GM19328 (cell line): ENCODE results near the gene FLOT1.
A peak's percentile ranks its signal among the peaks of the same experiment; 100 is the strongest.
"Not testable (repeated sequence)": the region's sequence is repeated elsewhere in the genome, so short reads cannot be mapped to it uniquely, and the experiment has no call there.

ENCODE experiments used
- ATAC-seq: cut with Tn5 transposase; IDR thresholded peaks from one replicate; pipeline ENCODE4 v1.9.1; 2021; ENCODE audit warnings: mild to moderate bottlenecking, moderate library complexity; ENCODE audit not compliant: unreplicated experiment

Gene FLOT1

DNA sequence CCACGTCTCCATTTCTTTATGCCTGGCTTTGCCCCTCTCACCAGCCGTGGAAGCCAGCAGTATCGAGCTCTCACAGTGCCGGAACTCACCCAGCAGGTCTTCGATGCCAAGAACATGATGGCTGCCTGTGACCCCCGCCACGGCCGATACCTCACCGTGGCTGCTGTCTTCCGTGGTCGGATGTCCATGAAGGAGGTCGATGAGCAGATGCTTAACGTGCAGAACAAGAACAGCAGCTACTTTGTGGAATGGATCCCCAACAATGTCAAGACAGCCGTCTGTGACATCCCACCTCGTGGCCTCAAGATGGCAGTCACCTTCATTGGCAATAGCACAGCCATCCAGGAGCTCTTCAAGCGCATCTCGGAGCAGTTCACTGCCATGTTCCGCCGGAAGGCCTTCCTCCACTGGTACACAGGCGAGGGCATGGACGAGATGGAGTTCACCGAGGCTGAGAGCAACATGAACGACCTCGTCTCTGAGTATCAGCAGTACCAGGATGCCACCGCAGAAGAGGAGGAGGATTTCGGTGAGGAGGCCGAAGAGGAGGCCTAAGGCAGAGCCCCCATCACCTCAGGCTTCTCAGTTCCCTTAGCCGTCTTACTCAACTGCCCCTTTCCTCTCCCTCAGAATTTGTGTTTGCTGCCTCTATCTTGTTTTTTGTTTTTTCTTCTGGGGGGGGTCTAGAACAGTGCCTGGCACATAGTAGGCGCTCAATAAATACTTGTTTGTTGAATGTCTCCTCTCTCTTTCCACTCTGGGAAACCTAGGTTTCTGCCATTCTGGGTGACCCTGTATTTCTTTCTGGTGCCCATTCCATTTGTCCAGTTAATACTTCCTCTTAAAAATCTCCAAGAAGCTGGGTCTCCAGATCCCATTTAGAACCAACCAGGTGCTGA lies 18.4 kb downstream of the FLOT1 start:
- ATAC-seq = not testable (repeated sequence)

DNA sequence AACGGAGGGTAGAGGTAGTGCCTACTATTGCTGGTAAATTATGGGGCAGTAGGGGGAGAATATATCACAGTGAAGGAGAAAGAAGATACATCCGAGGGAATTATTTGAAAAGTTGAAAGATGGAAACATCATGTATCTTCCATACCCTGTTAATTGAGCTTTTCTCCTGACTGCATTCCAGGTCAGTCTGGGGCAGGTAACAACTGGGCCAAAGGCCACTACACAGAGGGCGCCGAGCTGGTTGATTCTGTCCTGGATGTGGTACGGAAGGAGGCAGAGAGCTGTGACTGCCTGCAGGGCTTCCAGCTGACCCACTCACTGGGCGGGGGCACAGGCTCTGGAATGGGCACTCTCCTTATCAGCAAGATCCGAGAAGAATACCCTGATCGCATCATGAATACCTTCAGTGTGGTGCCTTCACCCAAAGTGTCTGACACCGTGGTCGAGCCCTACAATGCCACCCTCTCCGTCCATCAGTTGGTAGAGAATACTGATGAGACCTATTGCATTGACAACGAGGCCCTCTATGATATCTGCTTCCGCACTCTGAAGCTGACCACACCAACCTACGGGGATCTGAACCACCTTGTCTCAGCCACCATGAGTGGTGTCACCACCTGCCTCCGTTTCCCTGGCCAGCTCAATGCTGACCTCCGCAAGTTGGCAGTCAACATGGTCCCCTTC lies 19.2 kb downstream of the FLOT1 start:
- ATAC-seq = not testable (repeated sequence)

DNA sequence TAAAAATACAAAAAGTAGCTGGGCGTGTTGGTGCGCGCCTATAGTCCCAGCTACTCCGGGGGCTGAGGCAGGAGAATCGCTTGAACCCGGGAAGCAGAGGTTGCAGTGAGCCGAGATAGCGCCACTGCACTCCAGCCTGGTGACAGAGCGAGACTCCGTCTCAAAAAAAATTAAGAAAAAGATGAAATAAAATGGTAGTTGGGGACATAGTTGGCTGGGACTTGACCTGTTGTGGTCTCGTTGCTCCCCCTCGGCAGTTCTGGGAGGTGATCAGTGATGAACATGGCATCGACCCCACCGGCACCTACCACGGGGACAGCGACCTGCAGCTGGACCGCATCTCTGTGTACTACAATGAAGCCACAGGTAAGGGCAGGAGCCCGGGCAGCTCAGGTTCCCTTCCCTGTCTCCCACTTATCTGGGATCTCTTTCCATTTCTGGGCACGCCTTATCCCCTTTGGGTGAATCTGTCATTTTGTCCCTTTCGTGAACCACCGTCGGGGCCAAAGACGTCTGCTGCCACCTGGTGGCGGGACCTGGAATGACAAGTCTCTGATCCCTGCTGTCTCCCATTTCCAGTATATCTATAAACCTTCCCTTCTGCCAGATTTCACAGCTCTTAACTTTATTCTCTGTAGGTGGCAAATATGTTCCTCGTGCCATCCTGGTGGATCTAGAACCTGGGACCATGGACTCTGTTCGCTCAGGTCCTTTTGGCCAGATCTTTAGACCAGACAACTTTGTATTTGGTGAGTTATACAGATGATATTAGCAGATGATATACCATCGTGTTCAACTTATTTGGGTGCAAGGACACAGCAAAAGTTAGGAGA lies 20.0 kb downstream of the FLOT1 start:
- no peak for ATAC-seq

DNA sequence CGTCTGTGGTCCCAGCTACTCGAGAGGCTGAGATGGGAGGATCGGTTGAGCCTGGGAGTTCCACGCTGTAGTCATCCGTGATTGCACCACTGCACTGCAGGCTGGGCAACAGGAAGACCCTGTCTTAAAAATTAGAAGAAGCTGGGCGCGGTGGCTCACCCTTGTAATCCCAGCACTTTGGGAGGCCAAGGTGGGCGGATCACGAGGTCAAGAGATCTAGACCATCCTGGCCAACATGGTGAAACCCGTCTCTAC lies 20.5 kb downstream of the FLOT1 start:
- not testable (repeated sequence) for ATAC-seq

GRCh38 chr6:30721198-30722024 lies 21.1 kb downstream of the FLOT1 start:
- ATAC-seq = peak; percentile 30

- no peak for ATAC-seq
These were observed 21.7 kb downstream of the FLOT1 start for GRCh38 chr6:30720738-30721197.

DNA sequence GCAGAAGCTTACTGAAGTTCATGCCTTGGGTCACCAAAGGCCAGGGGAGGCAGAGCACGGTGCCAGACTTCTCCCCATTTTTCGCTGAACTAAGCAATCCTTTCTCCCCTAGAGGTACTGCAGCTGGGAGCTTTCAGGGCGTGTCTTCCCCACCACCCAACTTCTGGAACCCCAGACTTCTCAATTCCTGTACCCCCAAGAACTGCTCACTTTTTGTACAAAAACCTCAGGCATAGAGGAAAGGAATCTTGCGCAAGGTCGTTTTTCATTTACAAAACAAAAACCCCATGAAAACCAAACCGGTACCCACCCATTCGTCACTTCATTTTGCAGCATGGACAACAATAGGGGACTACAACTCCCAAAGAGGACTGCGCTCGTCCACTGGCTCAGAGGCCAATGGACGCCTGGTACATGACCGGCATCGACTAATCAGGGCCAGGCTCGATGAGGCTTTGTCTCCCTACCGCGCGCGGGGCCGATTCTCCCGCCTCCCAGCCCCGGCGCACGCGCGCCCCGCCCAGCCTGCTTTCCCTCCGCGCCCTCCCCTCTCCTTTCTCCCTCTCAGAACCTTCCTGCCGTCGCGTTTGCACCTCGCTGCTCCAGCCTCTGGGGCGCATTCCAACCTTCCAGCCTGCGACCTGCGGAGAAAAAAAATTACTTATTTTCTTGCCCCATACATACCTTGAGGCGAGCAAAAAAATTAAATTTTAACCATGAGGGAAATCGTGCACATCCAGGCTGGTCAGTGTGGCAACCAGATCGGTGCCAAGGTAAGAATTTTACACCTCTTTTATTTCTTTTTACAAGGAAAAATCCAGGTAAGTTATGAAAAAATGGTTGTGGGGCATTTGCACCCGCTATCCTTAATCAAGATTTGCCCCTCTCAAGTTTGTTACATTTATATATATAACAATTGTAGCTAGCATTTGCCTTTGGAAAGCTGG lies 22.4 kb downstream of the FLOT1 start, which contains the start of gene TUBB:
TUBB (plus strand) TSS at position 562 of the 947 bp plus-strand sequence; CDS start at position 717, 155 bp downstream.
- peak; percentile 40 for ATAC-seq

DNA sequence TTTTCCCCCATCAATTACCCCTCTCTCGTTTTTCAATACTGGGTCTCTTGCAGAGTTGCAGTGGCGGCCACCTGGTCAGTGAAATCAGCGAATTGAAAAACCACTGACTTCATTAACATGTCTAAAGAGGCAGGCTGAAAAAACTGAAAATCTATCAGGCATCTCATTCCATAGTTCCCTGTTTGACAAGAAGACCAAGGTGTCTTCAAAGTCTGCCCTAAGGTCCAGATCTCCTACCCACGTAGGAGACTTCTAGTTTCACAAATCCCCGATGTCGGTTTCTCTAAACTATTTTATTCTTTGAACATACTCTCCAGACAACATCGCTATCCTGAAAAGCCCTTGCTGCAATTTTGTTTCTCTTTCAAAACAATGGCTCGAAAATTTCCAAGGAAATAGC lies 23.1 kb downstream of the FLOT1 start:
- no peak for ATAC-seq

- ATAC-seq = not testable (repeated sequence)
These were observed 24.4 kb downstream of the FLOT1 start for GRCh38 chr6:30717845-30718720.

DNA sequence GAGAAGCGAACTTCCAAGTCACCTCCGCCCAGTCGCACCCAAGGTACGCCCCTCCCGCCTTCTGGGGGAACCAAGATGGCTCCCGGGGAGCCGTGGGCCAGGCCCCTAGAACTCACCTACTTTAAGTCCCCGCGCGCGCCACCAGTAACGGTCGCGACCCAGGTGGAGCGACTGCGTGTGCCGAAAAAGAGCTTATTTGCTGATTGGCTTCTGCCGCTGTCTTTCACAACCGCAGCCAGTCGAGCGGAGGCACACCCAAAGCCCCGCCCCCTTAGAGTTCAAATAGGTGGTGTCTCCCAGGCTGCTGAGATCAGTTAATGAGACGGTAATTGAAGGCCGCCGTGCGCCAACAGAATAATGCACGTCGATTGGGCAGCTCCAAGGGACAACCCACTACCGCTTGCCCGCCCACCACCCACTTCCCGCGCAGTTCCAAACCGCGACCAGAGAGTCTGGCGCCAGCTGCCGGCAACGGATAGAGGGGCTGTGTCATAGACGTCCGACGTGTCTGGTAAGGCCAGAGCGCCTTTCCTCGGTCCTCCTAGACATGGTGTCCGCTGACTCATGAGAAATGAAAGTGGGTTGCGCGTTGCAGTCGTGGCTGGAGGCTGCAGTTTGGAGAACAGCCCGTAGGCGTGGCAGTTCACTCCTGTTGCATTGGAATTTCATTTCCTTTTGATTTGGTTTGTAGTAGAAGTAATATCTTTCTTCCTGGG lies 25.2 kb downstream of the FLOT1 start, which contains the start of gene MDC1:
MDC1 (minus strand) TSS at position 153 of the 716 bp plus-strand sequence. CDS start 2,106 bp downstream, outside the sequence.
- ATAC-seq = peak; percentile 68

DNA sequence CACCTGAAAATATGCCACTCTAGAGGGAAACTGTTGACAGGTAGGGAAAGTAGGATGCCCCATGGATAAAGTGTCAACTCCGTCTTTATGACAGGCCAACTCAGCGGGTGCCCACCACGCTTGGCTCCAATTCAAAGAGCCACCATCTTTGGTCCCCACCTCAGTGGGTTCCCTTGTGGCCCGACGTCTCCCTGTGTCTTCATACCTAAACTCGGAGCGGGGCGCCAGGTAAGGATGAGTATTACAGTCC lies 25.7 kb downstream of the FLOT1 start:
- ATAC-seq = no peak

DNA sequence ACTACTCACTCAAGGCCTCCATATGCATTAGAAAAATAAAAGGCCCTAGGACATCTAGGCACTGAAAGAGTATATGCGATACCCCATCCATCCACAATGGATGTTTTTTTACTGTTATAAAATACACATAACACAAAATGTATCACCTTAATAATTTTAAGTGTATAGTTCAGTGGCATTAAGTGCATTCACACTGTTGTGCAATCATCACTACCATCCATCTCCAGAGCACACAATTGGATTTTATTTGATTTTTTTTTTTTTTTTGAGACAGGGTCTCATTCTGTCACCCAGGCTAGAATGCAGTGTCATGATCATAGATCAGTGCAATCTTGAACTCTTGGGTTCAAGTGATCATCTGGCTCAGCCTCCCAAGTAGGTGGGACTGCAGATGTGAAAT lies 28.2 kb downstream of the FLOT1 start:
- ATAC-seq = no peak

DNA sequence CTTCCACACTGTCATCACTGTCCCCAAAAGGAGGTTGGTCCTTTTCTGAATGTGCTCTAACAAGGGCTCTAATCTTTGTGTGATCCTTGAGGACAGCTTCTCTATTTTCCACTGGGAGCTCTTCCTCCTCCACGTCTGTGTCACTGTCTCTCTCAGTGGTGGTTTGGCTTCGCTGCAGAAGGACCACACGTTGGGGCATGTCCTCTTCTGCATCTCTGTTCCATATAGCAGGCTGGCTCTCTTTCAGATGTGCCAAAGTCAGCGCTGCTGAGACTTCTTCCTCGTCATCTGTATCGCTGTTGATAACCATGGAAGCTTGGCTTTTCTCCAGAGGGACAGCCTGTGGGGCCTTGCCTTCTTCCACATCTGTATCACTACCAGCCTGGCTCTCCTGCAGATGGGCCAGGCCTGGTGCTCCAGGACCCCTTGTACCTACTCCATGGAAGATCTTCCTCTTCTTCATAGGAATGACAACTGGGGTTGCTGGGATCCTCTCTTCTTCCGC lies 30.0 kb downstream of the FLOT1 start:
- no peak for ATAC-seq

GRCh38 chr6:30711758-30712380 lies 30.6 kb downstream of the FLOT1 start:
- no peak for ATAC-seq

DNA sequence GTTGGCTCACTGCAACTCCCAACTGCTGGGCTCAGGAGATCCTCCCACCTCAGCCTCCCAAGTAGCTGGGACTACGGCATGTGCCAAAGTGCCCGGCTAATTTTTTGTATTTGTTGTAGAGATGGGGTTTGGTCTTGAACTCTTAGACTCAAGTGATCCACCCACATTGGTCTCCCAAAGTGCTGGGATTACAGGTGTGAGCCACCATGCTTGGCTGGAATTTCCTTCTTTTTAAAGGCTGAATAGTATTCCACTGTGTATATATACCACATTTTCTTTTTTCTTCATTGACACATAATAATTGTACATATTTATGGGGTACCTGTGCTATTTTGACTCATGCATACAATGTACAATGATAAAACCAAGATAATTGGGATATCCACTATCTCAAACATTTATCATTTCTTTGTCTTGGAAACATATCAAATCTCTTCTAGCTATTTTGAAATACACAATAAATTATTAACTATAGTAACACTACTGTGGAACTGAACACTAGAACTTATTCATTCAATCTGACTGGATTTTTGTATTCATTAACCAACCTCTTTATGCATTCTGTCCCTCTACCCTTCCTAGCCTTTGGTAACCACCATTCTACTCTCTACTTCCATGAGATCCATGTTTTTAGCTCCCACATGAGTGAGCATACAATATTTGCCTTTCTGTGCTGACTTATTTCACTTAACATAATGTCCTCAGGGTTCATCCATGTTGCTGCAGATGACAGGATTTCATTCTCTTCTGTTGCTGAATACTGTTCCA lies 33.2 kb downstream of the FLOT1 start:
- ATAC-seq = no peak

DNA sequence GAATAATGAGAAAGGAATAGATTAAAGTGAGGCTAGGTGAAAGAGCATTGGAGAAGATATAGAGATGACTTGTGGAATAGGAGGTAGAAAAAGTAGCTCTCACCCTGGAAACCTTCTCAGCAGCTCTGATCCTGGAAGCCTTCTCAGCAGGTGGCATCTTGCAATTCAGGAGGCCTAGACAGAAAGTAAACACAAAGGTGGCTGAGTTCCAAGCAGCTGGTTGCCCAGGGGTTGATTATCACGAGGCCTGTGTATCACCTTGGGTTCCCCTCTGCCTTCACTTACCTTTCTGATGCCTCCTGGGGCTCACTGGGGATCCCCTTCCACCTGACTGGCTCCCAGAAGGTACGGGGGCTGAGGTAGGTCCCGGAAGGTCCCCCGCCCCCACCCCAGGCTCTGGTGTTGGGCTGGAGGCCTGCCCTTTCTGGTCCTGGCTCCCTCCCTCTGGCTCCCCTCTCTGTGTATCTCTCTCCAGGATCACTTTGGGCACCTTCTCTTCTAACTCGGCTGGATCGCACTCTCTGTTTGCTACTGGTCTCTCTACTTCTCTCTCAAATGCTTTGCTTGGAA lies 35.1 kb downstream of the FLOT1 start:
- ATAC-seq = no peak
